Gastrocnemius medialis (tissue), 4 donors: ENCODE data around the gene DLL4.

Experiments used
- POLR2A ChIP-seq, 2 donors: fragments of 450-650 bp; IDR thresholded peaks; one replicate each; pipeline ENCODE4 v1.6.1; 2017; ENCODE audit warnings: antibody characterized with exemption in 2 of 2, mild to moderate bottlenecking in 2 of 2, moderate library complexity in 2 of 2
- TF ChIP-seq, protein P1 (sequence below), 5 experiments: fragments of 450-650 bp in 3 of 5; fragments of 200-600 bp in 2 of 5; sonication (generic) in 2 of 5; IDR thresholded peaks in 4 of 5; conservative IDR thresholded peaks in 1 of 5; 1 replicate in 4 of 5; 2 replicates in 1 of 5; pipeline ENCODE4 v1.5.1; 2016 to 2019; ENCODE audit warnings: antibody characterized with exemption in 5 of 5, mild to moderate bottlenecking in 3 of 5, moderate library complexity in 3 of 5

GRCh38 chr15:40914486-40914885 lies 14.7 kb upstream of the DLL4 start:
- no peak for TF ChIP-seq POLR2A (IDR thresholded peaks at IDR 0.05)
- TF ChIP-seq, protein P1, sequence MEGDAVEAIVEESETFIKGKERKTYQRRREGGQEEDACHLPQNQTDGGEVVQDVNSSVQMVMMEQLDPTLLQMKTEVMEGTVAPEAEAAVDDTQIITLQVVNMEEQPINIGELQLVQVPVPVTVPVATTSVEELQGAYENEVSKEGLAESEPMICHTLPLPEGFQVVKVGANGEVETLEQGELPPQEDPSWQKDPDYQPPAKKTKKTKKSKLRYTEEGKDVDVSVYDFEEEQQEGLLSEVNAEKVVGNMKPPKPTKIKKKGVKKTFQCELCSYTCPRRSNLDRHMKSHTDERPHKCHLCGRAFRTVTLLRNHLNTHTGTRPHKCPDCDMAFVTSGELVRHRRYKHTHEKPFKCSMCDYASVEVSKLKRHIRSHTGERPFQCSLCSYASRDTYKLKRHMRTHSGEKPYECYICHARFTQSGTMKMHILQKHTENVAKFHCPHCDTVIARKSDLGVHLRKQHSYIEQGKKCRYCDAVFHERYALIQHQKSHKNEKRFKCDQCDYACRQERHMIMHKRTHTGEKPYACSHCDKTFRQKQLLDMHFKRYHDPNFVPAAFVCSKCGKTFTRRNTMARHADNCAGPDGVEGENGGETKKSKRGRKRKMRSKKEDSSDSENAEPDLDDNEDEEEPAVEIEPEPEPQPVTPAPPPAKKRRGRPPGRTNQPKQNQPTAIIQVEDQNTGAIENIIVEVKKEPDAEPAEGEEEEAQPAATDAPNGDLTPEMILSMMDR (IDR thresholded peaks at IDR 0.05 in 4 of 5, conservative IDR thresholded peaks at IDR 0.05 in 1 of 5) = no peak
